Lower leg skin (tissue), 4 donors: ENCODE measurements around the gene VEGFC. TPM values are rescaled to one million over a fixed set of nuclear protein-coding genes. Genes with fewer than 3 reads are reported as not detected.

Experiments used
- DNase-seq, 2 donors: peaks; one replicate each; pipeline ENCODE4 v3.0.0-alpha.2; 2019; ENCODE audit warnings: low spot score in 2 of 2
- H3K4me3 ChIP-seq: fragments of 200-600 bp; sonication (generic); 2 replicates; pipeline ENCODE4 v1.5.1; 2017; ENCODE audit warnings: mild to moderate bottlenecking, low read depth; ENCODE audit not compliant: poor library complexity, severe bottlenecking
- CTCF ChIP-seq, 3 donors: fragments of 450-650 bp; IDR thresholded peaks; one replicate each; pipeline ENCODE4 v1.5.1; 2016; ENCODE audit warnings: antibody characterized with exemption in 3 of 3, mild to moderate bottlenecking in 3 of 3, moderate library complexity in 2 of 3
- POLR2A ChIP-seq, 2 donors: fragments of 450-650 bp; IDR thresholded peaks; one replicate each; pipeline ENCODE4 v1.6.1; 2016 to 2017; ENCODE audit warnings: antibody characterized with exemption in 2 of 2, mild to moderate bottlenecking in 1 of 2, moderate library complexity in 1 of 2
- WGBS, 2 donors: methylation state at CpG; one replicate each; pipeline ENCODE4 v1.1.5; 2018; 5-methylcytosine and 5-hydroxymethylcytosine counted together
- intact Hi-C: fragments of 100-400 bp; cut with DNase I; formaldehyde crosslinking; loops from one replicate; pipeline ENCODE4 v1.15.0; 2023; ENCODE audit warnings: low total_unique reads
- total RNA-seq, 4 donors: library from RNA; depleted of rRNA; stranded (reverse); fragments of >200 nt; gene quantifications; one replicate each; pipeline ENCODE4 v1.1.0, GENCODE V29; 2016

VEGFC gene
- total RNA-seq, 4 donors from 2014 or later = 1.4 to 6.1 (median 3.2) TPM

DNA sequence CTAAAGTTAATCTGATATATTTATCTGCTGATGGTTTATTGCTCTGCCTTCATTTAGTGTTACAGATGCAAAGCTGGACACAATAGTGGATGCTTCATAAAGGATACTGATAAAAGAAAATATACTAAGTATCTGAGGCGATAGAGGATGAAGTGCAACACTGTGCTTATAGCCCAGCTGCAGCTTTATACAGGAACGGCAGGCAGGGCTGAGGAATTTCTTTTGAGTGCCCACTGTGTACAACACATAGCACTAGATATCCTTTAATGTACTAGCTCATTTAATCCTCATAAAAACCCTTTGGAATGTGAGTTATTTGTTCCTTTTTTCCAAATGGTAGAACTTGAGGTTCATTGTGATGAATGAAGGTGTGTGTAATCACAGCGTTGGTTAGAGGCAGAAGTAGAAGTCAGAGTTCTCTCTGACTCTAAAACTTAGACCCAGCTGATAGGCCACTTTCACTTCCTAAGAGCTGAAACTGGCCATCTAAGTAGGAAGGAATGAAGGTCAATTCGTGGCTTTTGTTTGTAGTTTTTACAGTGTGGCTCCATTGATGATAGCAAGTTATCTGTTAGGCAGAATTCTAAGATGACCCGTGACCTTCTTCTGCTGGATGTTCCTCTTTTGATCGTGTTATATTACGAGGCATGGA lies 138.0 kb downstream of the VEGFC start:
- no peak overlapping the region for H3K4me3 ChIP-seq
- 79 to 84% methylated on average over 7 of the region's 7 CpGs for WGBS, 2 donors
- TF ChIP-seq POLR2A (IDR thresholded peaks at IDR 0.05) = no peak
- no peak for TF ChIP-seq CTCF (IDR thresholded peaks at IDR 0.05)
- DNase-seq = no peak
- intact Hi-C loops = no loop called here

GRCh38 chr4:176653401-176654220 lies 139.1 kb downstream of the VEGFC start:
- TF ChIP-seq CTCF (IDR thresholded peaks at IDR 0.05) (no peak), POLR2A (IDR thresholded peaks at IDR 0.05) (no peak)
- intact Hi-C loops = no loop called here
- DNase-seq = no peak
- WGBS, 2 donors = 18 to 22% methylated on average over 1 of the region's 1 CpG
- H3K4me3 ChIP-seq = no peak overlapping the region

- no peak overlapping the region for H3K4me3 ChIP-seq
- intact Hi-C loops = no loop called here
- 93 to 94% methylated on average over 1 of the region's 1 CpG for WGBS, 2 donors
- DNase-seq = no peak
- TF ChIP-seq CTCF (IDR thresholded peaks at IDR 0.05) (no peak), POLR2A (IDR thresholded peaks at IDR 0.05) (no peak)
These were observed 146.4 kb downstream of the VEGFC start for GRCh38 chr4:176646311-176646710.

- 33 to 35% methylated on average over 8 of the region's 8 CpGs for WGBS, 2 donors
- H3K4me3 ChIP-seq = no peak overlapping the region
- intact Hi-C loops = no loop called here
- no peak for DNase-seq
- TF ChIP-seq CTCF (IDR thresholded peaks at IDR 0.05) = no peak
- no peak for TF ChIP-seq POLR2A (IDR thresholded peaks at IDR 0.05)
These were observed 147.3 kb downstream of the VEGFC start for GRCh38 chr4:176645246-176645960.

- TF ChIP-seq CTCF (IDR thresholded peaks at IDR 0.05) (no peak), POLR2A (IDR thresholded peaks at IDR 0.05) (no peak)
- intact Hi-C loops = no loop called here
- no peak overlapping the region for H3K4me3 ChIP-seq
- WGBS, 2 donors = 80 to 82% methylated on average over 2 of the region's 2 CpGs
- DNase-seq = no peak
These were observed 150.2 kb downstream of the VEGFC start for GRCh38 chr4:176642472-176642871.
